GM12892 (cell line): ENCODE measurements around the gene FGR.

Experiments
- POLR2A ChIP-seq: IDR thresholded peaks from 2 replicates; pipeline ENCODE4 v1.6.1; 2011; ENCODE audit warnings: low read depth, low read length, control low read depth
- TAF1 ChIP-seq: IDR thresholded peaks from 2 replicates; pipeline ENCODE4 v1.6.1; 2011; ENCODE audit warnings: low read depth, mild to moderate bottlenecking, control low read depth, low read length, borderline replicate concordance

DNA sequence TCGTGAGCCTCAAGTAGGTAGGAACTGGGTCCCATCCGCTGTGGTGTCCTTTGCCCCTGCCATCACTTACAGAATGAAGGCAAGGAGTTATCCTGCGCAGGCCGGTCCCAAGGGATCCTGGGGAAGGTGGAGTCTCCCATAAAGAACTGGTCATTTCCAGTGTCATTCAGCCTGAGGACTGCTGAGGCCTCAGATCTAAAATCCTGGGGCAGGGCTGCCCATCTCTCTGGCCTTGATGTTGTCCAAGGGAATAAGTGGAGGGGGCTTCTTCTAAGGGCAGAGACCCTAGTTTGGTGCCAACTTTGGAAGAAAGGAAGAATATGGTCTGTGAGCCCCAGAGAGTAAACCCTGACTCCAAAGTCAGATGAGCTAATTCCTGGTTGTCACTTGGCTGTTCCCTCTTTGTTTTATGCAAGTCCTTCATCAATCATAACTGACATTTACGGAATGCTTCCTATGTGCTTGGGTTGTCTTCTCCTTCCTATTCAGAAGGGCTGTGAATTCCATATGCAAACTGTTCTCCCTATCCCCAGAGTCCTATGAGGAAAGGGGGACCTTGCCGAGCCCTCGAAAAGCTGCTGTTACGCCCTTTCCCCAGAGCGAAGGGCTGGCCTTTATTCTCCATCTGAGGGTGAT is 30.1 kb upstream of the FGR start:
- TF ChIP-seq POLR2A = no peak
- no peak for TF ChIP-seq TAF1
